Peyer's patch (tissue), 4 donors: Measurements from ENCODE around the gene MEMO1. TPM values are rescaled to one million over a fixed set of nuclear protein-coding genes. Genes with fewer than 3 reads are reported as not detected.
A peak's percentile ranks its signal among the peaks of the same experiment; 100 is the strongest.
"Not testable (repeated sequence)": the region's sequence is repeated elsewhere in the genome, so short reads cannot be mapped to it uniquely, and the experiment has no call there.

Experiments used
- DNase-seq, 3 donors: peaks; one replicate each; pipeline ENCODE4 v3.0.0-alpha.2; 2017 to 2019
- H3K27ac ChIP-seq, 4 donors: fragments of 200-600 bp; sonication (generic); one replicate each; pipeline ENCODE4 v1.5.1; 2016 to 2019
- H3K27me3 ChIP-seq, 2 donors: fragments of 200-600 bp; sonication (generic); one replicate each; pipeline ENCODE4 v1.5.1; 2019
- H3K36me3 ChIP-seq, 3 donors: fragments of 200-600 bp; sonication (generic); one replicate each; pipeline ENCODE4 v1.5.1; 2016 to 2019
- H3K4me1 ChIP-seq, 4 donors: fragments of 200-600 bp; sonication (generic); one replicate each; pipeline ENCODE4 v1.5.1; 2016 to 2019
- H3K4me3 ChIP-seq, 4 donors: fragments of 200-600 bp; sonication (generic); 1 replicate in 3 of 4; 2 replicates in 1 of 4; pipeline ENCODE4 v1.5.1; 2016 to 2019; ENCODE audit warnings: mild to moderate bottlenecking in 1 of 4
- H3K9me3 ChIP-seq, 4 donors: fragments of 200-600 bp; sonication (generic); one replicate each; pipeline ENCODE4 v1.5.1; 2016 to 2019; ENCODE audit warnings: mild to moderate bottlenecking in 1 of 4
- POLR2A ChIP-seq, 2 donors: fragments of 450-650 bp; IDR thresholded peaks; one replicate each; pipeline ENCODE4 v1.5.1; 2017; ENCODE audit warnings: antibody characterized with exemption in 2 of 2, mild to moderate bottlenecking in 2 of 2, moderate library complexity in 2 of 2
- total RNA-seq, 4 donors: library from RNA; depleted of rRNA; stranded (reverse); fragments of >200 nt; gene quantifications; one replicate each; pipeline ENCODE4 v1.1.0, GENCODE V29; 2016
- TF ChIP-seq, protein P1 (sequence below), 6 experiments: fragments of 450-650 bp in 4 of 6; fragments of 200-600 bp in 2 of 6; sonication (generic) in 1 of 6; IDR thresholded peaks; one replicate each; pipeline ENCODE4 v1.5.1; 2017 to 2019; ENCODE audit warnings: antibody characterized with exemption in 6 of 6, mild to moderate bottlenecking in 3 of 6, moderate library complexity in 1 of 6

MEMO1 gene
- total RNA-seq, 4 donors from 2014 or later: 5.2 to 27.3 (median 21.7) TPM

DNA sequence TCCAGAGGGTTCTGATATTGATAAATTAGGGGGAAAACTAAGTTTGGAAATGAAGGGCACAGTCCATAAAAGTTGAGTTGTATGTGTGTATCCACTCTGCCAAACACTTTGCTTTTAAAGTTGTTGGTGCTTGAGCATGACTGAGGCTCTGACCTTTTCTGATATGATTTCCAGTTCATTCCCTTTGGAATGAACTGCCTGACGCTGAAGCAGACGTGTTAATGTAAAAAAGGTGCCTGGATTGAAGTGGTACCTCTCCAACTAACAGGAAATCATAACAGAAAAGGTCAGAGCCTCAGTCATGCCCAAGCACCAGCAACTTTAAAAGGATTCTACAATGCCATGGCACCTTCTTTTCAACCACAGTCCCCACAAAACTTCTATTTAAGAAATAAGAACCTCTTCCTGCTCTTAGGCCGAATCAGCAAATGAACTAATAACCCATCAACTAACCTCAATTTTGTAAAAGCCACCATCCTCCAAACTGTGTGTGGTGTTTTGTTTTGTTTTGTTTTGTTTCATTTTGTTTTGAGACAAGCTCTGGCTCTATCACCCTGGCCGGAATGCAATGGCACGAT is 52.6 kb downstream of the MEMO1 start:
- Histone ChIP-seq H3K27ac (no peak overlapping the region), H3K4me3 (no peak overlapping the region)

DNA sequence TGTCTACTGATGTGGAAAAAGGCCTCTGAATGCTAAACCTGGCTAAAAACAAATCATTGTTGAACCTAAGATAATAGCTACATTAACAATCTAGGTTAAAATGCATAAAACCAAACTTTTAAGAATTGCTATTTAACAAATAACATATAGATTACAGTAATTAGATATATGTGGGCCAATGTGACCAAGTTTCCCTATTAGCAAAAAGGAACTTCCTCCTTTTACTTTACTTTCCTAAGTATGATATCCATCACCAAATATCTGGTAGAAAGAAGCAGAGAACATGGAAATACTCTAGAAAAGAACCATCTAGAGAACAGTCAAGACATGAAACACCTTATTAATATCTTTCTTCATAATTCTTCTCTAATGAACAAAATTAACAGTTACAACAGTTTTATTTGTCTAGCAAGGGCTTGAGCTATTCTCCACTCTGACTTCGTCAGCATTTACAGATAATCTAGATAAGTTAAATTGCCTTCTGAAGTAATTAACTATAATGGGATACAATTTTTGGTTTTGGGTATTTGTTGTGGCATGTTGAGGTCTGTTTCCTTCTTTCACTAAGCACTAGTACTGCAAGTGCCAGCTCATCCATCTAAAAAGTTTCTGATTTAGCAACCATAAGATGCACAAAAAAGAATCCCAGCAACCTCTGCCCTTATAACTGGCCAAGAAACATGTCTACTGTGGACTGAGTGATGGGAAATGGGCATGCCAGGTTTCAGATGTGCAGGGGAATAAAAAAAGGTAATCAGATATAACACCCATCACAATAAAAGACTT is 53.3 kb downstream of the MEMO1 start:
- TF ChIP-seq, protein P1, sequence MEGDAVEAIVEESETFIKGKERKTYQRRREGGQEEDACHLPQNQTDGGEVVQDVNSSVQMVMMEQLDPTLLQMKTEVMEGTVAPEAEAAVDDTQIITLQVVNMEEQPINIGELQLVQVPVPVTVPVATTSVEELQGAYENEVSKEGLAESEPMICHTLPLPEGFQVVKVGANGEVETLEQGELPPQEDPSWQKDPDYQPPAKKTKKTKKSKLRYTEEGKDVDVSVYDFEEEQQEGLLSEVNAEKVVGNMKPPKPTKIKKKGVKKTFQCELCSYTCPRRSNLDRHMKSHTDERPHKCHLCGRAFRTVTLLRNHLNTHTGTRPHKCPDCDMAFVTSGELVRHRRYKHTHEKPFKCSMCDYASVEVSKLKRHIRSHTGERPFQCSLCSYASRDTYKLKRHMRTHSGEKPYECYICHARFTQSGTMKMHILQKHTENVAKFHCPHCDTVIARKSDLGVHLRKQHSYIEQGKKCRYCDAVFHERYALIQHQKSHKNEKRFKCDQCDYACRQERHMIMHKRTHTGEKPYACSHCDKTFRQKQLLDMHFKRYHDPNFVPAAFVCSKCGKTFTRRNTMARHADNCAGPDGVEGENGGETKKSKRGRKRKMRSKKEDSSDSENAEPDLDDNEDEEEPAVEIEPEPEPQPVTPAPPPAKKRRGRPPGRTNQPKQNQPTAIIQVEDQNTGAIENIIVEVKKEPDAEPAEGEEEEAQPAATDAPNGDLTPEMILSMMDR (IDR thresholded peaks at IDR 0.05): no peak
- TF ChIP-seq POLR2A (IDR thresholded peaks at IDR 0.05): no peak
- Histone ChIP-seq H3K36me3 (no peaks in the 10 kb centered on the region), H3K4me3 (no peak overlapping the region), H3K4me1 (no peaks in the 10 kb centered on the region), H3K9me3 (no peaks in the 10 kb centered on the region), H3K27ac (peak overlapping the region in 1 of 4 donors; percentile 2), H3K27me3 (no peaks in the 10 kb centered on the region)
- DNase-seq: no peak

More for the DNA sequence above, 52.6 kb downstream of the MEMO1 start:
- no peaks in the 10 kb centered on the region for H3K9me3 ChIP-seq
- H3K4me1 ChIP-seq: no peaks in the 10 kb centered on the region
- H3K36me3 ChIP-seq: no peaks in the 10 kb centered on the region
- DNase-seq: no peak
- no peak for TF ChIP-seq POLR2A (IDR thresholded peaks at IDR 0.05)
- TF ChIP-seq, protein P1 (IDR thresholded peaks at IDR 0.05): no peak
- H3K27me3 ChIP-seq: no peaks in the 10 kb centered on the region

GRCh38 chr2:31956934-31957333 is 53.9 kb downstream of the MEMO1 start:
- H3K9me3 ChIP-seq, H3K27me3 ChIP-seq, H3K4me3 ChIP-seq, H3K4me1 ChIP-seq, DNase-seq, H3K36me3 ChIP-seq: not testable (repeated sequence)
- peak overlapping the region in 1 of 4 donors; percentile 2 for H3K27ac ChIP-seq

DNA sequence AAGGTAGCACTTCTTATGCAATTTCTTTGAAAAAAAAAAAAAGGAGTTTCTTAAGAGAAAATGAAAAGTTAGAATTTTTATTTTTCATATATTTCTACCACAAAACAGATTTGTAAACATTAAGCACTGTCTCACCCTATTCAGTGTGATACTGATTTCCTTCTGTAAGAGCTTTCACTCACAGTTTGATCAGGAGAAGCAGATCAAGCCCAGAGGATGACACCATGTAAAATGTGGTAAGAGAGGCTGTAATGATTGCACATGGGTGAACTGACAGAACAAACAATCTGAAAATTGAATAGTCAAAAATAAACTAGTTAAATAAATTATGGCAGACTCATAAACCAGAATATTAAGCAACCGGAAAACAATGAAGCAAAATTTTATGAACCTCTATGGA is 54.5 kb downstream of the MEMO1 start:
- Histone ChIP-seq H3K4me3 (no peak overlapping the region), H3K27me3 (no peaks in the 10 kb centered on the region), H3K36me3 (no peaks in the 10 kb centered on the region), H3K9me3 (no peaks in the 10 kb centered on the region), H3K27ac (no peak overlapping the region), H3K4me1 (no peaks in the 10 kb centered on the region)
- no peak for DNase-seq
- TF ChIP-seq, protein P1 (IDR thresholded peaks at IDR 0.05): no peak
- TF ChIP-seq POLR2A (IDR thresholded peaks at IDR 0.05): no peak

DNA sequence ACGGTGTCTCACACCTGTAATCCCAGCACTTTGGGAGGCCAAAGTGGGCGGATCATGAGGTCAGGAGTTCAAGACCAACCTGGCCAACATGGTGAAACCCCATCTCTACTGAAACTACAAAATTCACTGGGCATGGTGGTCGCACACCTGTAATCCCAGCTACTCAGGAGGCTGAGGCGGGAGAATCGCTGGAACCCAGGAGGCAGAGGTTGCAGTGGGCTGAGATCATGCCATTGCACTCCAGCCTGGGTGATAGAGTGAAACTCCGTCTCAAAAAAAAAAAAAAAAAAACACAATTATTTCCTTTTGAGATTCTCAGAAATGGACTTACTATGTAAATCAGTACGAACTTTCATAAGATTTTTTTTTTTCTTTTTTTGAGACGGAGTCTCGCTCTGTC is 57.7 kb downstream of the MEMO1 start:
- H3K4me3 ChIP-seq, H3K27me3 ChIP-seq, H3K36me3 ChIP-seq, DNase-seq, H3K9me3 ChIP-seq, H3K4me1 ChIP-seq, H3K27ac ChIP-seq: not testable (repeated sequence)

DNA sequence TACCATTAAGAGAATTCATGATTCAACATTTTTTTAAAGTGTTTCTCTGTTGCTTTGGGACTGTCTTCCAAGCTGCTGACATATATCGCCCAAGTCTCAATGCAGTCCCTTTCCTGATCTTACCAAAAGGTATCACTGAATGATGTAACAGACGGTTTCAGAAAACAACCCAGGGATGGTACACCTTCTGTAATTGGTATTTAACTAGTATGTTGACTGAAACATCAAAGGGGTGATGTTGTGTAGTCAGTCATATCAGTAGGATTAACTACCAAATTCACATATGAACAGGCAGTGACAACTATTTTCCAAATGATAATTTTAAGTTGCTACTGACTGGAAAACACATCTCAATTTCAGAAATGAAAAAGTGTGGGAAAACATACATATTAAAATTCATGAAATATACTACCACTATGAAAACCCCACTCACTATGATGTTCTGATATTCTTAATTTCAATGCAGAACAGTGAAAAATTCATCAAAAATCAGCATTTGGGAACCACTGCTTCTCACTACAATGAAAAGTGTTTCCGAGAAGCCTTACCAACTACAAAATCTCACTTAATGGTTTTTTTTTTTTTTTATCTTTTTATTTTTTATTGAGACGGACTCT is 59.8 kb downstream of the MEMO1 start:
- Histone ChIP-seq H3K36me3 (no peaks in the 10 kb centered on the region), H3K27ac (no peak overlapping the region), H3K4me3 (no peak overlapping the region), H3K4me1 (no peaks in the 10 kb centered on the region), H3K9me3 (no peaks in the 10 kb centered on the region), H3K27me3 (no peaks in the 10 kb centered on the region)
- DNase-seq: no peak
- no peak for TF ChIP-seq POLR2A (IDR thresholded peaks at IDR 0.05)

DNA sequence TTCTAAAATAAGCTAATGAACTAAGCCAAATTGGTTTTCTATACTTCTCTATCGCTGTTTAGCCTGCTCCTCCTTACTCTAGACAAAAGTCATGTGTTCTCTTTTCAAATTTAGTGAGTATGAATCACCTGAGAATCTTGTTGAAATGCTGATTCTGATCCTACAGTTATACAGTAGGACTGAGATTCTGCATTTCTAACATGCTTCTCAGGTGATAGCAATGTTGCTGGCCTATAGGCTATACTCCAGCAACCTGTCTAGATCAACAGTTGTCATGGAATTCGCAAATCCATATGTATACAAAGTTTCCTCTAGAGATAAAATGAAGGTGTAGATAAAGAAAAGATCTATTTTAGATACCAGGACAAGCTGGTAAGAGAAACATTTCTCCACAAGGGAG is 62.9 kb downstream of the MEMO1 start:
- Histone ChIP-seq H3K27ac (no peak overlapping the region), H3K27me3 (no peaks in the 10 kb centered on the region), H3K4me3 (no peak overlapping the region), H3K4me1 (no peaks in the 10 kb centered on the region), H3K9me3 (no peaks in the 10 kb centered on the region), H3K36me3 (peaks cover 0 to 4% (median 0%) of the 10 kb centered on the region in 3 donors)
- TF ChIP-seq, protein P1 (IDR thresholded peaks at IDR 0.05): no peak
- TF ChIP-seq POLR2A (IDR thresholded peaks at IDR 0.05): no peak
- DNase-seq: no peak
